ENCODE data around the gene C2CD3. TPM values are rescaled to one million over a fixed set of nuclear protein-coding genes. Genes with fewer than 3 reads are reported as not detected.

Gene C2CD3
- total RNA-seq, 1 donor from 2014 or later: 12.2 TPM

DNA sequence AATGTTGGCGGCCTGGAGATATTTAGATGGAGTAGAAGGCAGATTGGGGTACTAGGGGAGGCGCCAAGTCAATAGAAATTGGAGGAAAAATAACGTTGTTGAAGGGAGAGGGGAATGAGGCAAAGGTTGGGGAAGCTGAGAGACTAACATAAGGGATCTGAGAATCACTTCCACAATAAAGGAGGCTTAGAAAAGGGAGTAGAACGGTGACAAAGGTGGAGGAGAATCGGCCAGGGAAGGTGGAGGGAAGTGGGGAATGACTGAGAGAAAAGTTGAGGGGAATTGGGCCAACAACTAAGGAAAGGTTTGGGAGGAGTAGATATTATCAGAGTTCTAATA lies 797 bp upstream of the C2CD3 start:
- Histone ChIP-seq H3K36me3 (ENCODE audit: control insufficient read depth, insufficient read depth, low read length) (no peaks in the 10 kb centered on the region), H3K27me3 (ENCODE audit: control insufficient read depth, insufficient read depth, low read length) (no peaks in the 10 kb centered on the region), H3K4me3 (ENCODE audit: low read depth, low read length) (peak overlapping the region; percentile 91)
- TF ChIP-seq, protein P1, sequence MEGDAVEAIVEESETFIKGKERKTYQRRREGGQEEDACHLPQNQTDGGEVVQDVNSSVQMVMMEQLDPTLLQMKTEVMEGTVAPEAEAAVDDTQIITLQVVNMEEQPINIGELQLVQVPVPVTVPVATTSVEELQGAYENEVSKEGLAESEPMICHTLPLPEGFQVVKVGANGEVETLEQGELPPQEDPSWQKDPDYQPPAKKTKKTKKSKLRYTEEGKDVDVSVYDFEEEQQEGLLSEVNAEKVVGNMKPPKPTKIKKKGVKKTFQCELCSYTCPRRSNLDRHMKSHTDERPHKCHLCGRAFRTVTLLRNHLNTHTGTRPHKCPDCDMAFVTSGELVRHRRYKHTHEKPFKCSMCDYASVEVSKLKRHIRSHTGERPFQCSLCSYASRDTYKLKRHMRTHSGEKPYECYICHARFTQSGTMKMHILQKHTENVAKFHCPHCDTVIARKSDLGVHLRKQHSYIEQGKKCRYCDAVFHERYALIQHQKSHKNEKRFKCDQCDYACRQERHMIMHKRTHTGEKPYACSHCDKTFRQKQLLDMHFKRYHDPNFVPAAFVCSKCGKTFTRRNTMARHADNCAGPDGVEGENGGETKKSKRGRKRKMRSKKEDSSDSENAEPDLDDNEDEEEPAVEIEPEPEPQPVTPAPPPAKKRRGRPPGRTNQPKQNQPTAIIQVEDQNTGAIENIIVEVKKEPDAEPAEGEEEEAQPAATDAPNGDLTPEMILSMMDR (IDR thresholded peaks at IDR 0.05; ENCODE audit: insufficient read depth, low read length, poor library complexity, severe bottlenecking): no peak
- DNase-seq (ENCODE audit: low read depth): no peak

DNA sequence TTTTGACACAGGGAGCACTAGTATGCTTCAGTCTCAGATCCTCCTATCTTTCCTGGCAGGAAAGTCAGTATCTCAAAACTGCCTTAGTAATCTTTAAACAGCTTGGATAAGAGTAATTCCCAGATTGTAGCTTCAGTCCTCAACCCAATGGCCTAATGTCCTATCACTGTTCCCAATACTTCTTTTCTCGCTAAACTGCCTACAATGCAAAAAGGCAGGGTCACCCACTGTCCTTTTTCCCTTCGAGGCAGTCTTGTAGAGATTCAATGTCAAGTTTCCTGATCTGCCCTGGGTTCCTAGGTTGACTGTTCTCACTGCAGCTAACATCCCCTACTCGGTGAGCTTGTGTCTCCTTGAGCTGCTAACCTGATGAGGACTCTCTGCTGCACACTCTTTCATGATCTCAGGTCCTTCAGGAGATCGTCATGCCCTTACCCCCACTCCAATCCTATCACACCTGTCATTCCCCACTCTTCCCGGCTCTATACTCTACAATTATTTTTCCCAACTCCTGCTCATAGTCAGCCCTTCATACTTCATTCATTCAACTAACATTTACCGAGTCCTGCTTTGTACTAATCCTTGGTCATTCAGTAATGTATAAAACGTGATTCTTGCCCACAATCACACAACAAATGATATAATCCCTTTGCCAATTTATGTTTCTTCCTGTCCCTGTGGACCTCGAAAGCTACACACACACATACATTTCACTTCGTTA lies 904 bp downstream of the C2CD3 start:
- Histone ChIP-seq H3K36me3 (ENCODE audit: control insufficient read depth, insufficient read depth, low read length) (no peaks in the 10 kb centered on the region), H3K27me3 (ENCODE audit: control insufficient read depth, insufficient read depth, low read length) (no peaks in the 10 kb centered on the region), H3K4me3 (ENCODE audit: low read depth, low read length) (peak overlapping the region; percentile 76)
- no peak for DNase-seq (ENCODE audit: low read depth)
- TF ChIP-seq, protein P1 (IDR thresholded peaks at IDR 0.05; ENCODE audit: insufficient read depth, low read length, poor library complexity, severe bottlenecking): no peak

DNA sequence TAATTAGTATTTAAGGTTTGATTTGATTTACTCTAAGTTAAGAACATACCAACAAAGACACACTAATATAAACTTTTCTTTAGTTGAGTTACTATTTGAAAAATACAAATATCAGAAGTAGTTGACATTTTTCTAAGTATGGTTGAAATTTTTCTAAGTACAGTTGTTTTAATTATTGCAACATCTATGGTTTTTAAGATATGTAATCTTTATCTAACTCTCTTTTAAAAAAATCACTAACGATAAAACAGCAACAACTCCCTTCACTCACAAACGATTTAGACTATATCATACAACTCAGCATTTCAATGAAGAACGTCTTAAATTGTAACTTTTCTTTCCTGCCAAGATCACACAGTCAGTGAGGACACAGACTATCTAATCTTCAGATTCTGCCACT lies 2.0 kb downstream of the C2CD3 start:
- DNase-seq (ENCODE audit: low read depth): no peak
- TF ChIP-seq, protein P1 (IDR thresholded peaks at IDR 0.05; ENCODE audit: insufficient read depth, low read length, poor library complexity, severe bottlenecking): no peak
- Histone ChIP-seq H3K36me3 (ENCODE audit: control insufficient read depth, insufficient read depth, low read length) (no peaks in the 10 kb centered on the region), H3K4me3 (ENCODE audit: low read depth, low read length) (no peak overlapping the region), H3K27me3 (ENCODE audit: control insufficient read depth, insufficient read depth, low read length) (no peaks in the 10 kb centered on the region)

DNA sequence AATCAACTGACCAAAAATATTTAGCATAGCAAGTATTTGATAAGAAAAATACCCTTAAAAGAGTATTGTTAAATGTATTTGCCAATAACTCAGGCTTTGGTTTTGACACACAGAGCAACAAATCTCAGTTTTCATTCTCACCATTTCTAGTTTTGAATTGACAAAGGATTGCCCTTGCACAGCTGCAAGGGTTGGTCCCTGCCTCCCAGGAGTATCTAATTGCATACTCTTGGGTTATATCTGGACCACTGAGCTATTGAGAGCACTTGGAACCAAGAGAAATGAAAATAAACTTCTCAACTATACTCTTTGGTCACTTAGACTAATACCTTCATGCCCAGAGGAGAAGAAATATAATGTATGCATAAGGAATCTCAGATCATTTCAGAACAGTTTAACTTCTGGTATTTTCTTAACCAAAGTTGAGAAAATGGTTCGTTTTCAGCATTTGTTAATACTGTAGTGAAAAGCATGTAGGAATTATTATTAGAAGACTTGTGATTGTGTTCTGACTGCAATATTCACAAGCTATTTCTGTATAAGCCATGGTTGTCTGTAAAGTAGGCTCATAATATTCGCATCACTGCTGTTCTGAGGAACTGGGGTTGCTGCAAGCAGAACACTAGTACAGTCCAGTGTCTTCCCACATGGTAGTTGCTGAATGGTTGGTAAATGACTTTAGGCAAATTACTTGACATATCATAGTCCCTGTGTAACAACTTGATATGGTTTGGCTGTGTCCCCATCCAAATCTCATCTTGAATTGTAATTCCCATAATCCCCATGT lies 7.9 kb downstream of the C2CD3 start:
- H3K27me3 ChIP-seq (ENCODE audit: control insufficient read depth, insufficient read depth, low read length): no peaks in the 10 kb centered on the region
- no peak overlapping the region for H3K4me3 ChIP-seq (ENCODE audit: low read depth, low read length)
- TF ChIP-seq, protein P1 (IDR thresholded peaks at IDR 0.05; ENCODE audit: insufficient read depth, low read length, poor library complexity, severe bottlenecking): no peak
- DNase-seq (ENCODE audit: low read depth): no peak
- no peaks in the 10 kb centered on the region for H3K36me3 ChIP-seq (ENCODE audit: control insufficient read depth, insufficient read depth, low read length)

DNA sequence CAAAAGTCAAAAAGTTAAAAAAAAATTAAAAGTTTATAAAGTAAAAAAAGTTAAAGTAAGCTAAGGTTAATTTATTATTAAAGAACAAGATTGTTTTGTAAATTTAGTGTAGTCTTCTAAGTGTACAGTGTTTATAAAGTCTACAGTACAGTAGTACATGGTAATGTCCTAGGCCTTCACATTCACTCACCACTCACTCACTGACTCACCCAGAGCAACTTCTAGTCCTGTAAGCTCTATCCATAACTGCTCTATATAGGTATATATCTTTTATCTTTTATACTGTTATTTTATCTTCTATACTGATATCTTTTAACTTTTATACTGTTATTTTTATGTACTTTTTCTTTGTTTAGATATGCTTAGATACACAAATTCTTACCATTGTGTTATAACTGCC lies 11.2 kb downstream of the C2CD3 start:
- Histone ChIP-seq H3K27me3 (ENCODE audit: control insufficient read depth, insufficient read depth, low read length) (no peaks in the 10 kb centered on the region), H3K36me3 (ENCODE audit: control insufficient read depth, insufficient read depth, low read length) (no peaks in the 10 kb centered on the region), H3K4me3 (ENCODE audit: low read depth, low read length) (no peak overlapping the region)
- no peak for DNase-seq (ENCODE audit: low read depth)
- TF ChIP-seq, protein P1 (IDR thresholded peaks at IDR 0.05; ENCODE audit: insufficient read depth, low read length, poor library complexity, severe bottlenecking): no peak
